Measurements from ENCODE around the gene TMOD2. TPM values are rescaled to one million over a fixed set of nuclear protein-coding genes. Genes with fewer than 3 reads are reported as not detected.
A peak's percentile ranks its signal among the peaks of the same experiment; 100 is the strongest.
"Not testable (repeated sequence)": the region's sequence is repeated elsewhere in the genome, so short reads cannot be mapped to it uniquely, and the experiment has no call there.

Gene TMOD2
- total RNA-seq, 4 donors from 2014 or later: 7.1 to 14.1 (median 11.0) TPM

- intact Hi-C loops (cut with DNase I): no loop called here
- WGBS, 2 donors: 73 to 90% methylated on average over 2 of the region's 2 CpGs
These were observed 30.1 kb downstream of the TMOD2 start for GRCh38 chr15:51781506-51781905.

GRCh38 chr15:51782357-51782896, 31.0 kb downstream of the TMOD2 start:
- no peak overlapping the region for H3K4me3 ChIP-seq (replicated peaks in 1 of 3)
- peaks cover 0 to 3% of the 10 kb centered on the region in 2 donors for H3K36me3 ChIP-seq
- H3K27ac ChIP-seq: no peak overlapping the region
- no peaks in the 10 kb centered on the region for H3K4me1 ChIP-seq
- intact Hi-C loops (cut with DNase I): no loop called here
- H3K9me3 ChIP-seq: no peaks in the 10 kb centered on the region
- TF ChIP-seq CTCF (IDR thresholded peaks at IDR 0.05) (peak in 3 of 6 experiments; percentile 3 to 25 (median 18)), POLR2A (IDR thresholded peaks at IDR 0.05) (no peak)
- DNase-seq: no peak
- 82 to 83% methylated on average over 7 of the region's 7 CpGs for WGBS, 2 donors
- H3K27me3 ChIP-seq: no peaks in the 10 kb centered on the region

More at GRCh38 chr15:51781506-51781905, 30.1 kb downstream of the TMOD2 start:
- H3K27me3 ChIP-seq: no peaks in the 10 kb centered on the region
- H3K4me3 ChIP-seq (replicated peaks in 1 of 3): no peak overlapping the region
- H3K27ac ChIP-seq: no peak overlapping the region
- H3K4me1 ChIP-seq: no peaks in the 10 kb centered on the region
- no peak for TF ChIP-seq CTCF (IDR thresholded peaks at IDR 0.05)
- no peak for TF ChIP-seq POLR2A (IDR thresholded peaks at IDR 0.05)
- H3K36me3 ChIP-seq: peaks cover 0 to 3% of the 10 kb centered on the region in 2 donors
- H3K9me3 ChIP-seq: no peaks in the 10 kb centered on the region
- DNase-seq: no peak

- no peak for TF ChIP-seq POLR2A (IDR thresholded peaks at IDR 0.05)
- TF ChIP-seq CTCF (IDR thresholded peaks at IDR 0.05): no peak
- H3K36me3 ChIP-seq: peaks cover 0 to 3% of the 10 kb centered on the region in 2 donors
- WGBS, 2 donors: 89 to 94% methylated on average over 3 of the region's 3 CpGs
These were observed 32.6 kb downstream of the TMOD2 start for GRCh38 chr15:51783967-51784366.

GRCh38 chr15:51787130-51787529, 35.7 kb downstream of the TMOD2 start:
- DNase-seq; H3K4me3 ChIP-seq (replicated peaks in 1 of 3); H3K9me3 ChIP-seq; H3K4me1 ChIP-seq; H3K27ac ChIP-seq; H3K36me3 ChIP-seq; H3K27me3 ChIP-seq; intact Hi-C loops (cut with DNase I): not testable (repeated sequence)
- 79 to 92% methylated on average over 4 to 11 of the region's 11 CpGs for WGBS, 2 donors

More at GRCh38 chr15:51783967-51784366, 32.6 kb downstream of the TMOD2 start:
- Histone ChIP-seq H3K4me3 (replicated peaks in 1 of 3) (no peak overlapping the region), H3K4me1 (no peaks in the 10 kb centered on the region), H3K27me3 (no peaks in the 10 kb centered on the region), H3K9me3 (no peaks in the 10 kb centered on the region), H3K27ac (no peak overlapping the region)
- DNase-seq: no peak
- intact Hi-C loops (cut with DNase I): no loop called here

- intact Hi-C loops (cut with DNase I); H3K27me3 ChIP-seq; DNase-seq; H3K9me3 ChIP-seq; H3K4me3 ChIP-seq (replicated peaks in 1 of 3); H3K27ac ChIP-seq; H3K36me3 ChIP-seq: not testable (repeated sequence)
- WGBS, 2 donors: 98 to 99% methylated on average over 4 of the region's 4 CpGs
- peaks cover 0 to 14% of the 10 kb centered on the region in 2 donors for H3K4me1 ChIP-seq
These were observed 41.1 kb downstream of the TMOD2 start for GRCh38 chr15:51792474-51792873.

- Histone ChIP-seq H3K27ac (peak overlapping the region; percentile 0 to 50 (median 28)), H3K9me3 (no peaks in the 10 kb centered on the region), H3K36me3 (no peaks in the 10 kb centered on the region), H3K4me3 (replicated peaks in 1 of 3) (no peak overlapping the region), H3K27me3 (no peaks in the 10 kb centered on the region), H3K4me1 (peaks cover 0 to 14% of the 10 kb centered on the region in 2 donors)
- WGBS, 2 donors: 37 to 39% methylated on average over 4 of the region's 4 CpGs
- DNase-seq: peak; percentile 85 to 88
- intact Hi-C loops (cut with DNase I): no loop called here
- TF ChIP-seq POLR2A (IDR thresholded peaks at IDR 0.05): no peak
- TF ChIP-seq CTCF (IDR thresholded peaks at IDR 0.05): no peak
These were observed 42.3 kb downstream of the TMOD2 start for GRCh38 chr15:51793521-51794305.

All from thyroid gland (tissue), 4 donors.